ENCODE results near the gene TSPAN17. TPM values are rescaled to one million over a fixed set of nuclear protein-coding genes. Genes with fewer than 3 reads are reported as not detected.

TSPAN17 gene
- total RNA-seq, 1 donor from 2014 or later, result 37.5 TPM

GRCh38 chr5:176700239-176700847 lies 53.1 kb downstream of the TSPAN17 start:
- Mint-ChIP-seq H3K27me3 (peaks cover 42% of the 10 kb centered on the region), H3K27ac (no peak overlapping the region), H3K9me3 (ENCODE audit: low read depth) (no peaks in the 10 kb centered on the region), H3K4me3 (ENCODE audit: low read depth) (no peak overlapping the region), H3K4me1 (ENCODE audit: low read depth) (peaks cover 34% of the 10 kb centered on the region), H3K36me3 (ENCODE audit: insufficient read depth) (no peaks in the 10 kb centered on the region)
- peak; percentile 36 for TF ChIP-seq CTCF (IDR thresholded peaks at IDR 0.05; ENCODE audit: unreplicated experiment)
- DNase-seq (ENCODE audit: low spot score, unreplicated experiment), result no peak

- Mint-ChIP-seq H3K9me3 (ENCODE audit: low read depth) (no peaks in the 10 kb centered on the region), H3K4me3 (ENCODE audit: low read depth) (no peak overlapping the region), H3K4me1 (ENCODE audit: low read depth) (peaks cover 19% of the 10 kb centered on the region), H3K27ac (no peak overlapping the region), H3K36me3 (ENCODE audit: insufficient read depth) (no peaks in the 10 kb centered on the region), H3K27me3 (peaks cover 22% of the 10 kb centered on the region)
- DNase-seq (ENCODE audit: low spot score, unreplicated experiment), result no peak
- TF ChIP-seq CTCF (IDR thresholded peaks at IDR 0.05; ENCODE audit: unreplicated experiment), result no peak
Observed at GRCh38 chr5:176702671-176703641, 55.7 kb downstream of the TSPAN17 start.

- peaks cover 11% of the 10 kb centered on the region for H3K4me1 Mint-ChIP-seq (ENCODE audit: low read depth)
Observed at GRCh38 chr5:176703857-176704256, 56.6 kb downstream of the TSPAN17 start.

GRCh38 chr5:176704355-176704754 lies 57.1 kb downstream of the TSPAN17 start:
- no peak for DNase-seq (ENCODE audit: low spot score, unreplicated experiment)
- Mint-ChIP-seq H3K27ac (no peak overlapping the region), H3K36me3 (ENCODE audit: insufficient read depth) (no peaks in the 10 kb centered on the region), H3K27me3 (peaks cover 25% of the 10 kb centered on the region), H3K4me1 (ENCODE audit: low read depth) (peaks cover 10% of the 10 kb centered on the region), H3K4me3 (ENCODE audit: low read depth) (no peak overlapping the region), H3K9me3 (ENCODE audit: low read depth) (no peaks in the 10 kb centered on the region)
- no peak for TF ChIP-seq CTCF (IDR thresholded peaks at IDR 0.05; ENCODE audit: unreplicated experiment)

More at GRCh38 chr5:176703857-176704256, 56.6 kb downstream of the TSPAN17 start:
- TF ChIP-seq CTCF (IDR thresholded peaks at IDR 0.05; ENCODE audit: unreplicated experiment), result no peak
- no peak overlapping the region for H3K4me3 Mint-ChIP-seq (ENCODE audit: low read depth)
- H3K27ac Mint-ChIP-seq, result no peak overlapping the region
- peaks cover 24% of the 10 kb centered on the region for H3K27me3 Mint-ChIP-seq
- no peaks in the 10 kb centered on the region for H3K36me3 Mint-ChIP-seq (ENCODE audit: insufficient read depth)
- H3K9me3 Mint-ChIP-seq (ENCODE audit: low read depth), result no peaks in the 10 kb centered on the region
- no peak for DNase-seq (ENCODE audit: low spot score, unreplicated experiment)

- H3K4me3 Mint-ChIP-seq (ENCODE audit: low read depth), result no peak overlapping the region
- H3K27me3 Mint-ChIP-seq, result peaks cover 25% of the 10 kb centered on the region
- H3K36me3 Mint-ChIP-seq (ENCODE audit: insufficient read depth), result no peaks in the 10 kb centered on the region
- peaks cover 10% of the 10 kb centered on the region for H3K4me1 Mint-ChIP-seq (ENCODE audit: low read depth)
- TF ChIP-seq CTCF (IDR thresholded peaks at IDR 0.05; ENCODE audit: unreplicated experiment), result no peak
- no peak overlapping the region for H3K27ac Mint-ChIP-seq
- DNase-seq (ENCODE audit: low spot score, unreplicated experiment), result no peak
- H3K9me3 Mint-ChIP-seq (ENCODE audit: low read depth), result no peaks in the 10 kb centered on the region
Observed at GRCh38 chr5:176704817-176705216, 57.5 kb downstream of the TSPAN17 start.

All from progenitor cell of endocrine pancreas (in vitro differentiated cells).